ENCODE results near the gene KIF17.

The KIF17 gene

DNA sequence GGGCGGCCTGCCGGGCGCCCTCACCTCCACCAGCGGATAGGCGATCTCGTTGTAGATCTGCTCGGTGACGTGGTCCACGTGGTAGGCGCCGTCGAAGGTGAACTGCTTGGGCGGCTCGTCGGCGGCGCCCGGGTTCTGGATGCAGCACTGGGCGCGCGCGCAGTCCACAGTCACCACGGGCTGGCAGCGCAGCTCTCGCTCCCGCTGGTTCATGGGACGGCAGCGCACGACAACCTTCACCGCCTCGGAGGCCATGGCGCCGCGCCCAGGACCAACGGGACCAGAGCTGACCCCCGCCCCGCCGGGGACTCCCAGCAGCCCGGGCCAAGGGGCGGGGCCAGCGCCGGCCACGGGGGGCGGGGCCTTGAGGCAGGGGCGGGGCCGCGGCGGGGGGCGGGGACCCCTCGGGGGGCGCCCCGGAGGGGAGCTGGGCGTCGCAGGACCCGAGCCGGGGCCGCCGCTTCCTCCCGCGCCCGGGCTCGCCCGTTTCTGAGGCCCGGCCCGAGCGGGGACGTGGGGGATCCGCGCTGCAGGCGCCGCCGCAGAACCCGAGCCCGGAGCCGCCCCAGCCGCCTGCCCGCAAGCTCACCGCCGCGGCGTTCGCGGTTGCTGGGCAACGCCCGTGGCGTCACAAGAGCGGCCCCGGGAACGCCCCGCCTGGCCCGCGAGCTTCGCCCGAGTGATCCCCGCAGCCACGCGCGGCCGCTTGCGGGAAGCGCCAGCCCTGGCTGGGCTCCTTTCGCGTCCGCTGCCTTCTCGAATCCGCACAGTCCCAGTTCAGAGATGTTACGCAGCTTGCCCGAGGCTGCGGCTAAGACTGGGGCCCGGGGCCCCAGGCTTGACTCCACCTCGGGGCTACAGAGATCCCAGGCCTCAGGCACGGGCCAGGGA, at the start of gene KIF17:
Gene KIF17, minus strand, starts transcription at position 556 of the 891 bp plus-strand sequence. Its CDS starts 301 bp downstream, at position 255.
- peak; percentile 64 for DNase-seq

DNA sequence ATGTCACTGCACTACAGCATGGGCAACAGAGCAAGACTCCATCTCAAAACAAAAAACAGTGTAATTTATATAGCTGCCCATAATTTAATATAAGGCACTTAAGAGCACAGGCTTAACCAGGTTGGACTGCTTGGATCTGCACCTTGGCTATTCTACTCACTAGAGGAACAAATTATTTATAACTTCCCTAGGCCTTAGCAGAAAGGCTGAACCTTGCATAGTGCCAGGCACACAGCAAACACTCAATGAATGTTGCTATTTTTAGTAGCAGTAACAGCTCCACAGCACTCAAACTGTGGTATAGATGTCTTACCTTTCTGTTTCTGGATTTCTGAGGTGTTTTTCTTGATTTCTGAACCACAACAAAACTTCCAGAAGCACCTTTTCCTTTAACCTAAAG, 49.5 kb upstream of the KIF17 start:
- DNase-seq: no peak

DNA sequence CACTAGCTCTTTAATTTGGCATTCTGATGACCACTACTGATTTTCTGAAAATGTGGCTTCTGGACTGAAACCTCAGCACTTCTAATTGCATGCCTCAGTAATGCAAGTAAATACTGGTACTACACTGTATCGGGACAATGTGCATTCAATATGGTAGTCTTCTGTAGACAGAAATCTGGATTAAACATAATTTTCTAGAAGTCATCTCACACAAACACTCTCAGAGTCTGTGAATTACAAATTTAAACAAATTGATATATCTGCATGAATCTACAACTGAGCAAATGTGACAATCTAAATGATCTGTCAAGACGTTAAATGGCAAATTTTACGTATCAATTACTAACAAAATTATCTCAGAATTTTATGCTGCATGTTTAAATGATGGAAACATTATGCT, 45.6 kb upstream of the KIF17 start:
- no peak for DNase-seq

DNA sequence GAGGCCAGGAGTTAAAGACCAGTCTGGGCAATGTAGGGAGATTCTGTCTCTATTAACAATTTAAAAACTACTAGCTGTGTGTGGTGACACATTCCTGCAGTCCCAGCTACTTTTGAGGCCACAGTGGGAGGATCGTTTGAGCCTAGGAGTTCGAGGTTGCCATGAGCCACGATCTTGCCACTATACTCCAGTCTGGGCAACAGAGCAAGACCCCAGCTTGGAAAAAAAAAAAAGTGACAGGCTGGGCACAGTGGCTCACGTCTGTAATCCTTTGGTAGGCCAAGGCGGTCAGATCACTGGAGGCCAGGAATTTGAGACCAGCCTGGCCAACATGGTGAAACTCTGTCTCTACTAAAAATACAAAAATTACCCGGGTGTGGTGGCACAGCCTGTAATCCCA, 42.5 kb upstream of the KIF17 start:
- no peak for DNase-seq

DNA sequence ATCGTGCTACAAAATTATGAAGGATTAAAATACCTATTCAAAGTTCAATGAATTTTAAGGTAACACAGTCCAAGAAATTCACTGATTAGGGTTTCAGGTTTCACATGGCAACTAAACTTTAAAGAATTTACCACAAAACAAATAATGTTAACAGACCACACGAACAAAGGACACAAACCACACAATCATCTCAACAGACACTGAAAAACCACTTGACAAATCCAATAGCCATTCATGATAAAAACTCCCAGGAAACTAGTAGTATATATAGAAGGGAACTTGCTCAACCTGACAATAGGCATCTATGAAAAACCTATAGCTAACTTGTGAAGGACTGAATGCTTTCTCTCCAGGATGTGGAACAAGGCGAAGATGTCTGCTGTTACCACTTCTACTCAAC, 35.8 kb upstream of the KIF17 start:
- DNase-seq: peak; percentile 27

DNA sequence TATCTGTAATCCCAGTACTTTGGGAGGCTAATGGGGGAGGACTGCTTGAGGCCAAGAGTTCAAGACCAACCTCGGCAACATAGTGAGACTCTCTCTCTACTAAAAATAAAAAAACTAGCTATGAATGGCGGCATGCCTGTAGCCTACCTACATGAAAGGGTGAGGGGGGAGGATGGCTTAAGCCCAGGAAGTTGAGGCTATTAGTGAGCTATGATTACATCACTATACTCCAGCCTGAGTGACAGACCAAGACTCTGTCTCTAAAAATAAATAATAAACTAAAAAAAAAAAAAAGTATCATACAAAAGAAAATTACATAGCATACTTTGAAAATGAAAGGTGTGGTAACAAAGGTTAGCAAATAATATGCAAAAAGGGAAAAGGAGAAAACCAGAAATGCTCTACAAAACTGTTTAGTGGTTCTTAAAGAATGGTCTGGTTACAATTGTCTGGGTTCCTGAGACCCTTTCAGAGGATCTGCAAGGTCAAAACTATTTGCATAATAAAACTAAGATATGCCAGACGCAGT, 33.7 kb upstream of the KIF17 start:
- no peak for DNase-seq

DNA sequence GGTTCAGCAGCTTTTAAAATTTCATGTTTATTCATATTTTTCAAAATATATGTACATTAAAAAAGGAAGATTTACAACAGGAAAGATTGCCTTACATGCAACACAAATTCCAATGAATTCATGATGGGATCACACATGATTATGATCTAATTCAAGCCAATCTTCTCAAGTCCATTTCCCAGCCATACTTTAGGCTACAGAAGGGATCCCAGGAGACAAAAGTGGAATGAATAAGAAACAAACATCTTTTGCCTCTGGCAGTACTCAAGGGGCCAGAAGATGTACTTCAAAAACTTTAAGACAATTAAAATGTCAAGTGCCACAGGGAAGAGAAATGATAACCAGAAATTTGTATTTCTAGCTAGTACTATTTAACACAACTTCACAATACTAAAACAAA, 24.9 kb upstream of the KIF17 start:
- no peak for DNase-seq

DNA sequence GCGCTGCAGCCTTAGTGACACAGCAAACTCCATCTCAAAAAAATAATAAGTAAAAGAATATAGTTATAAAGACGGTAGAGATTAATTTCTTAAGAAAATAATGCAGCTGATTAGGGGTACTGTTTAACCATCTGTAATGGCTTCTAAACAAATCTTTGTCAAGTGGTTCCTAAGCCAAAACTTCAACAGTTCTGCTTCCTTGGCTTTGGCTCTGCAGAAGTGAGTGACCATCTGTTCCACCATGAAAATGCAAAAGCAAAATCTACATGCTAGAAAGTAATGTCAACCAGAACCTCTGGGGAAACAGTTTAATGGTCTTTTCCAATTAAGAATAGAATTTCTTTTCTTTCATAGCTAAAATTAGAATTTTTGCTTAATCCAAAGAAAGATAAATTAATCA, 23.0 kb upstream of the KIF17 start:
- DNase-seq: no peak

DNA sequence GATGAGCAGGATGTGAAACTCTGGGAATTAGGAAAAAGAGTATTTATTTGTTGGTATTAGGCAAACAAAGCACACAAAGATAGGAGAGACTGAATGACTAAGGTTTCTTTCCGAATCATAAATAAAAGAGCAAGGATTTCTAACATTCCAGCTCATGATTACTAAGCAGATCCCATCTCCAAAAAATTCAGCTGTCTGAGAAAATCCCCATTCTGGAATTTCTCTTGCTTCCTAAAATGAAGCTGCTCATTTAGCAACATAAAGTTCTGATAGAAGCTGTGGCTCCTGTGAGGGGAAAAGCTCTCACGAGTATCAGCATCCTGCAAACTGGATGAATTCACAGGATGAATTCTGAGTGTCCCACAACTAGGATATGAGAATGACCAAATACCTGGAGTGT, 21.4 kb upstream of the KIF17 start:
- peak; percentile 71 for DNase-seq

DNA sequence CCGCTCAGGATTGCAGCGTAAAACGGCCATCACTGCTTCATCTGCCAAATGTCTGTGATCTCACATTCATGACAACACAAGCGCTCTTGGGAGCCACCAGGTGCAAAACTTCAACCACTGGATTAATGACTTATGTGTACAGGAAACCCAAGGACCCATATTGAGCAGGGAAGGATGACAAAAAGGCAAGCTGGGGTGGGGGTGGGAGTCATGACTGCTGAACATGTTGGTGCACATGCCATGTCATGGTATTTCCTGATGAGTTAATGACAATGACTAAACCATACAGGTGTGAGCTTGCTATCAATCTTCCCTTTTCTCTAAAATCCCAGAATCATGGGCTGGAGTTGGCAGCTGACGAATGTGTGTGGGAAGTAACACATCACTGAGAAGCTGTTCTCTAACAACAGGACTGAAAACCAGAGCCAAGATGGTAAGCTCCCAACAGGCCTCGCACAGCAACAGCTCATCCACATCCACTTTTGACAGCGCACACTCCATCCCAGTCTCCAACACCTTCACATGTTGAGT, 17.8 kb upstream of the KIF17 start:
- no peak for DNase-seq

DNA sequence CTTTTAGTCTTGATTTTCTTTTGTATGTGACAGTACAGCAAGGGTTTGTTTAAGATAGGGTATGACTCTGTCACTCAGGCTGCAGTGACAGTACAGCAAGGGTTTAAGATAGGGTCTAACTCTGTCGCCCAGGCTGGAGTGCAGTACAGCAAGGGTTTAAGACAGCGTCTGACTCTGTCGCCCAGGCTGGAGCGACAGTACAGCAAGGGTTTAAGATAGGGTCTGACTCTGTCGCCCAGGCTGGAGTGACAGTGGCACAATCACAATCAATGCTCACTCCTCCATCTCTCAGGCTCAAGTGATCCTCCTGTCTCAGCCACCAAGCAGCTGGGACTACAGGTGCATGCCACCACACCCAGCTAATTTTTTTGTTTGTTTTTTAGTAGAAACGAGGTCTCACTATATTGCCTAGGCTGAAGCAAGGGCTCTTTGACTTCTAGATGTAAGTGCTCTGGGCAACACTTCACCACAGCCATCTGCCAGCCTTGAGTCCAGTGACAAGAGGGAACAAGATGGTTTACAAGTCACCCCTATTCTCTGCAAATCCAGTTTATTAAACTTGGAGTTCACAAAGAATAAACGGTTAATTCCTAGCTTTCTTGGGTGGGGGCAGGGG, 15.7 kb upstream of the KIF17 start:
- no peak for DNase-seq

DNA sequence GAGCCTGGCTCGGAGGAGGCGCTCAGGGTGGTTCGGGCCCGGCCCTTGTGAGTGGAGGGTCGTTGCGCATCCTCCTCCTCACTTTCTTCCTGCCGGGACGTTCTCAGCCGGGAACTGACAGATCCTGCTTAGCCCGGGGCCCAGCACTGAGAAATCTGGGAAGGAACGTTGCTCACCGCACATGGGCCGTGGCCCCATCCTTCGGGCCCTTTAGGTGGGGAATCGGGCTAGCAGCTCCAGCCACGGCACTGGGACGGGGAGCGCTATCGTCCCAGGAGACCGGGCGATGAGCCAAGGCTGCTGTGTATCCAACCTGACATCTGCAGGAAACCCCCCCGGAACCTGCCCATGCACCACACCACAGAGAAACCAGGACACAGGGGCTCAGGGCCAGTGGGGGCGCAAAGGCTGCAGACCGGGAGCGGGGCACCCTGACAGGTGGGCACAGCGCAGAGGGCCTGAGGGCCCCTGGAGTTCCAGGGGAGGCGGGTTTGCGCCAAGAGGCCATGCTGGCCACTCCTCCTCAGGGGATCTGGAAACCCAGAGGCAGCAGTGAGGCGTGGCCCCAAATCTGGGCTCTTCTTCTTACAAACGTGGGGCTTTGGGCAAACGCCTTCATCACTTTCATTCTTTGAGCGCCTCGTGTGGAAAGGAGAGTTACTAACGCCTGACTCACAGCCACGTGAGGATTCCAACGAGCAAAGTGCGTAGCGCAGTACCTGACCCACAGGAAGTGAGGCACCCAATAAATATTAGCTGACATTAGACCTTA, 15.0 kb upstream of the KIF17 start, which contains the start of gene SH2D5:
Gene SH2D5, minus strand, starts transcription at position 116 of the 772 bp plus-strand sequence. CDS start 4,659 bp downstream, outside the sequence.
- DNase-seq: peak; percentile 96

DNA sequence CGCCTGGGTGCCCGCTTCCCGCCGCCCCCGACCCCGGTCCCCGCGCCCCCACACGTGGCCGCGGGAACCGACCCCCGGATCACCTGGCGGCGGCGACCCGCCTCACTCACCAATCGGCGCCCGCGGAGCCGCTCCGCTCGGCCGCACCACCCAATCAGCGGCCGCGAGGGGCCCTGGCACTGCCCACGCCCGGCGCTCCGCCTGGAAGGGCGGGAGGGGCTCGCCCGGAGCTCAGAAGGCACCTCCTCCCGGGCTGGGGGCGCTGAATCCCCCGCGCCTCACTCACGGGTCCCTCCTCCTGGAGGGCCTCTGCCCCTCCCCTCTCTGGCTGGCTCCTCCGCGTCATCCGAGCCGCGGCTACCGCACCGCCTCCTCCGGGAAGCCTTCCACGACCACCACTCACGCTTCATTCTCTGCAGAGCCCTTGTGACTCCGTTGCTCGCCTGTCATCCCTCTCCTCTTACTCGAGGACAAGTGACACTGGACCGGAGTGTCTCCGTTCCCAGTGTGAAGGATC, 14.3 kb upstream of the KIF17 start:
- peak; percentile 64 for DNase-seq

DNA sequence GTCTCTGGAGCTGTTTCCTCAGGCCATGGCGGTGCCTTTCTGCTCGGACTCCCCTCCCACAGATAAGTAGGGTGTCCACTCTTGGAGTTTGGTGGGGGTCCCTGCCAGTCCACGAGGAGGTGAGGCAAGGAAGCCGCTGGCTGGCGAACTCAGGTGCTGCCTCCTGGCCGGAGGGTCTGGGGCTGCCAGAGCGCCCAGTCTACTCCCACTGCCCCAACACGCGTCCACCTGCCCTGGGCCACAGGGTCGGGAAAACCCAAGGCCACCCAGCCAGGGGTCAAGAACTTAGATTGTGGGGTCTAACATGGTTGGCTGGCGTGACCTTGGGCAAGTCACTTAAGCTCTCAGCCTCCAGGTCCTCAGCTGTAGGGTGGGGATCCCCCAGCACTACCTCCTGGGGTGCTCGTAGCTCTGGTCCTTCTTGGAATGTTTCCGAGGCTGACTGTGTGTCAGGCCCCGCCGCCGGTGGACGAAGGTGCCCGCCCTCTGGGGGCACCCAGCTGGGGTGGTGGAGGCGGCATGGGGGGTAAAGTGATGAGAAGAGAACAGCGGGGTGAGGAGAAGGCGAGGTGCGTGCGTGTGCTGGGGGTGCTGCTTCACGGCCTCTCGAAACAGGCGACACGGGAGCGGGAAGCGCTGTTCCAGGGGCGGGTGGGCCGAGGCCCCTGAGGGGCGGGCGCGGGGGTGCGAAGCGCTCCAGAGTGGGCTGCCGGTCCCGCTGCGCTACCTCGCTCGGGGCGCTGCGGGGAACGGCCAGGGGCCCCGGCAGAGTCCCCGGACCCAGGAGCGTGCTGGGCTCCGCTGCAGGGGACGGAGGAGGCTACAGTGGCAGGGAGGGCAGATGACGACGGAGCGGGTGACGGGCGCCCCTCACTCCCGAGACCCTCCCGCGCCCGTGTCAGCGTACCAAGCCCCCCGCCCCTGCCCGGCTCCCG, 13.5 kb upstream of the KIF17 start:
- no peak for DNase-seq

DNA sequence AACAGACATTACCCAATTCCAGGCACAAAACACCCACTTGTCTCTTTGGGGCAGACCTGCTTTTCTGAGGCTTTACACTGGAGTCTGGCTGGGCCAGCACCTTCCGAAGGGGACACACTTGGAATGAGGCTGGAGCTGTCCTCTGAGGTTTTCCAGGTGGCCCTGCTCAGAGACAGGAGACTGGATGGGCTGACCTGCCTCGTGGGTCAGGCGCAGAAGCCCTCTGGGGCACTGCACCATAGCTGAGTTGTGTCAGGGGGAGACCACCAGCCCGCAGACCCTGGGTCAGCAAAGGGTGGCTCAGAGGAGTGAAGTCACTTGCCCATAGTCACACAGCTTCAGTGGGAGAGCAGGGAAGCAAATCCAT, 12.9 kb upstream of the KIF17 start:
- DNase-seq: no peak

DNA sequence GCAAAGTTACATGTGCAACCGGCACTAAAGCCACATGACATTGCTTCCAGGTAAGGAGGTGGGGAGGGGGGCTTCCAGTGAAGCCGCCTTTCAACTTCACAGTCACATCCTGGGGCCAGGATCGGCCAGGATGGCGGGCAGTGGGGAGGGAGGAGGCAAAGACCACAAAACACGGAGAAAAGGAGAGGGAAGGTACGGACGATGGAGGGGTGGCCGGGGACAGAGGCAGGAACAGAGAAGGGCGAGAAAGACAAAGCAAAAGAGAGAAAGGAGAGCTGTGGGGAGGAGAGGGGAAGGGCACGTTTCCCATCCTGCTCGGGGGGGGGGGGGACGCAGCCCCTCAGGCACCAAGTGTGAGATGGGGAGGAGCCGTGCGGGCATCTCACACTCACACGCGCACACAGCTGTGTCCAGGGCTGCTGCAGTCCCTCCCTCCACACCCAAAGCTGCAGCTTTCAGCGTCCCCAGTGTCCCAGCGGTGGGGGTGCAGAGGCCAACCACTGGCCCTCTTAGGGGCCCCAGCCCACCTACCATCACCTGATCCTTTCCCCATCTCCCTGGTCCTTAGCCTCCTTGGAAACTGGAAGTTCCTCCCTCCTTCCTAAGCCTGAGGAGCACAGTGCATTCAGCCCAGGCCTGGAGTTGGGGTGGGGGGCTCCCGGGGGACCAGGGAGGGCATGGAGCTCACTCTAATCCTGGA, 12.3 kb upstream of the KIF17 start:
- no peak for DNase-seq

DNA sequence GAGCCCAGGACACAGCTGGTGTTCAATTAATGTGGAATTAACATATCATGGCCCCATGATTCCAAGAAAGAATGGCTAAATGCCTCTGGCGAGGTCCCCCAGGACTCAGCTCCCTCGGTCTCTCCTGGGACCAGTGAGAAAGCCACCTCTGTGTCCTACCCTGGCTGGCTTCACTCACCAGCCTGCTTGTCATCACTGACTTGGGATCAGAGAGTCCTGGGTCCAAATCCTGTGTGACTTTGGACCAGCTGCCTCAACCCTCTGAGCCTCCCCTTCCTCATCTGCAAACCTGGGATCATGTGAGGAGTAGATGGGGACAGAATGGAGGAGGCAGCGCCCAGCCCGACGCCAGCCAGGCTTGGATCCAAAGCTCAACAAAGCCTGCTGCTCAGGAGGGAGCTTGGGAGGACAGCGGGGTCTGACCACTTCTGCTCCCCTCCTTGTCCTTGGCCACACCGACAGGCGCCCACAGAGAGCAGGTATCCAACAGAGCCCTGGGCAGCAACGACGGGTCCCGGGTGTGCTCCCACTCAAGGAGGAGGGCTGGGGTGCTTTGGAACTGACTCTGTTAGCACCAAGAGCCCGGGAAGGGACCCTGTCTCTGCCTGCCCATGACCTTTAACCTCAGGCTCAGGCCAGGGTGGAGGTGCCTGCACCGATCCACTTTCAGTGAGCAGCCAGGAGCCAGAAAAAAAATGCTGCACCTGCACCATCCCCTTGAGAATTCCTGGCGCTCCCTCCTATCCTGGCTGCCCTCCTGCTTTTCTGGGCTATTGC, 11.5 kb upstream of the KIF17 start:
- DNase-seq: no peak

DNA sequence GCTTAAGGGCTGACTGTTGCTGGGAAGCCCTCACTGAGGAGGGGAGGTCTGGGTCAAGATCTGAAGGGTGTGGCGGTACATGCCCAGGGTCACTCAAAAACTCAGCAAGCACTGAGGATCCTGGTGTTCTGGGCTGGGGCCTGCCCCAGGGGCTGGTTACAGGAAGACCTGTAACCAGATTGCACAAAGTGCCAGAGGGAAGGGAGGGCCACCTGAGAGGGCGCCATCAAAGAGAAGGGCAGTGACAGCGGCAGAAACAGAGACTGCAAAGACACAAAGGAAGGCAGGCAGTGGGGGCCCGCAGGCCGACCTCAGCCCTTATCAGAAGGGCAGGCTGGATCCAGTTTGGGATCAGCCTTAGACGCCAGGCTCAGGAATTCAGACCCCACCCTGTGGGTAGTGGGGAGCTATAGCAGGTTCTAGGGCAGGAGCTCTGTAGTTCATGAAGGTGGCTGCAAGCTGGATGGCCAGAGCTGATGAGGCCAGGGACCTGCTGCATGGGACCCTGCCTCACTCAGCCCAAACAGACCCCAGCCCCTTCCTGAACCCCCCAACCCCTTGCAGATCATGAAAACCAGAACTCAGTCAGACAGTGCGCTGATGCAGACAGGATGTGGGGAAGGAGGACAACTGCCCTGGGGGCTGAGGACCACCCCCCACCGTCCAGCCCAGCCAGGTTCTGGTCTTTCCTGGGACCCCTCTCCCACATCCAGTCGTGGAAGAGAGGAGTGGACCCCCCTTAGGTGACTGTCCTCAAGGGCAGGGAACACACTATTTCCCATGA, 10.8 kb upstream of the KIF17 start:
- DNase-seq: no peak

DNA sequence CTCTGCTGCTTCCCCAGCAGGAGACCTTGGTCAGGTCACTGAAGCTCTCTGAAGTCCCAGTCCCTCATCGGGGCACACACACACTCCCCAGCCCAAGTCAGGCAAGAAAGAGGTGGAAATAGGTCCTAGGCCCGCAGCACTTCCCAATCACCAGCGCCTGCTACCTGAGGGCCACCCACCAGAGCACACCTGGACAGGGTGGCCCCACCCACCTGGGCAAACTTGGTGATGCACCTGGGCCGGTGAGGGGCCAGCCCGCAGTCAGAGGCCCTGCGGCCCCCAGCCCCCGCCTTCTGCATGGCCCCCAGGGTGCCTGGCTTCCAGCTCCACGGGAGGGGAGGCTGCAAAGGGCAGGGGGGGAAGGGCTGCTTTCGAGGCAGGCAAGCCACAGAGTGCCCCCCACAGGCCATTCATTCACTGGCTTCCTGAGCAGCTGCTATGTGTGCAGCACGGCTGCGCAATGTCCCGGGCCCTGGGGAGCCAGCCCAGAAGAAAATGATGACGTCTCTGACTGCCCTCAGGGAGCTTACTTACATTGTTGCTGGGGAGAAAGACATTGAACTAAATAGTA, 10.0 kb upstream of the KIF17 start:
- peak; percentile 16 for DNase-seq

All from fibroblast of skin of right quadriceps (primary cell).